ENCODE results near the gene CTDSP2.
"Not testable (repeated sequence)": the region's sequence is repeated elsewhere in the genome, so short reads cannot be mapped to it uniquely, and the experiment has no call there.

Gene CTDSP2

GRCh38 chr12:57881475-57881874 is 34.9 kb upstream of the CTDSP2 start:
- H3K4me3 ChIP-seq (replicated peaks; ENCODE audit: low read depth, low read length) = no peak overlapping the region
- no peak for DNase-seq (ENCODE audit: low read depth)
- no peak for TF ChIP-seq CTCF (IDR thresholded peaks at IDR 0.05; ENCODE audit: low read length, missing control alignments)

GRCh38 chr12:57881035-57881434 is 34.5 kb upstream of the CTDSP2 start:
- not testable (repeated sequence) for H3K4me3 ChIP-seq (replicated peaks; ENCODE audit: low read depth, low read length); DNase-seq (ENCODE audit: low read depth)

GRCh38 chr12:57877876-57878275 is 31.3 kb upstream of the CTDSP2 start:
- no peak overlapping the region for H3K4me3 ChIP-seq (replicated peaks; ENCODE audit: low read depth, low read length)
- no peak for DNase-seq (ENCODE audit: low read depth)
- no peak for TF ChIP-seq CTCF (IDR thresholded peaks at IDR 0.05; ENCODE audit: low read length, missing control alignments)

GRCh38 chr12:57875753-57876547 is 29.4 kb upstream of the CTDSP2 start:
- DNase-seq (ENCODE audit: low read depth) = no peak
- no peak for TF ChIP-seq CTCF (IDR thresholded peaks at IDR 0.05; ENCODE audit: low read length, missing control alignments)

GRCh38 chr12:57874166-57875108 is 27.9 kb upstream of the CTDSP2 start:
- H3K4me3 ChIP-seq (replicated peaks; ENCODE audit: low read depth, low read length) = no peak overlapping the region
- TF ChIP-seq CTCF (IDR thresholded peaks at IDR 0.05; ENCODE audit: low read length, missing control alignments) = no peak
- no peak for DNase-seq (ENCODE audit: low read depth)

More at GRCh38 chr12:57875753-57876547, 29.4 kb upstream of the CTDSP2 start:
- H3K4me3 ChIP-seq (replicated peaks; ENCODE audit: low read depth, low read length) = no peak overlapping the region

GRCh38 chr12:57872362-57872761 is 25.8 kb upstream of the CTDSP2 start:
- H3K4me3 ChIP-seq (replicated peaks; ENCODE audit: low read depth, low read length) = no peak overlapping the region
- DNase-seq (ENCODE audit: low read depth) = no peak
- TF ChIP-seq CTCF (IDR thresholded peaks at IDR 0.05; ENCODE audit: low read length, missing control alignments) = no peak

GRCh38 chr12:57869927-57870318 is 23.4 kb upstream of the CTDSP2 start:
- H3K4me3 ChIP-seq (replicated peaks; ENCODE audit: low read depth, low read length) = no peak overlapping the region
- TF ChIP-seq CTCF (IDR thresholded peaks at IDR 0.05; ENCODE audit: low read length, missing control alignments) = no peak
- no peak for DNase-seq (ENCODE audit: low read depth)

All from fibroblast of pulmonary artery (primary cell).